ENCODE data around the gene PCAT7. TPM values are rescaled to one million over a fixed set of nuclear protein-coding genes. Genes with fewer than 3 reads are reported as not detected.

Gene PCAT7
- total RNA-seq, 2 experiments from 2014 or later: 1.8 to 2.5 TPM

DNA sequence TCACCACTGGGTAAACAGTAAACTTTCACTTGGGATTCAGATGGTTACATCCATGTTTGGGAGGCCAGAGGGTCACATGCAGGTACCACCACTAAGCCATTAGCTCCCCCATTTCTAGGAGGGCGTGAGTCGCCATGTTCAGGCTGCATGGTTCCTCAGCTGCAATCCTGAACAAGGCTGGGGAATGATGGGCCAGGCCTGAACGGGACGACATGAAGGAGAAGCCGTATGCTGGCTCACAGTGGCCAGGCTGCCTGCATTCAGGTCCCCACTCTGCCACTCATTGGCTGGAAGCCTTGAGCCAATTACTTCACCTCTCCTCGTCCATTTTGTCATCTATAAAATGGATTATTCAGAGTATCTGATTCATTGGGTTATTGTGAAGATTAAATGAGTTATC lies 47.8 kb downstream of the PCAT7 start:
- BruUV-seq (replicated peaks): no TSS peak

DNA sequence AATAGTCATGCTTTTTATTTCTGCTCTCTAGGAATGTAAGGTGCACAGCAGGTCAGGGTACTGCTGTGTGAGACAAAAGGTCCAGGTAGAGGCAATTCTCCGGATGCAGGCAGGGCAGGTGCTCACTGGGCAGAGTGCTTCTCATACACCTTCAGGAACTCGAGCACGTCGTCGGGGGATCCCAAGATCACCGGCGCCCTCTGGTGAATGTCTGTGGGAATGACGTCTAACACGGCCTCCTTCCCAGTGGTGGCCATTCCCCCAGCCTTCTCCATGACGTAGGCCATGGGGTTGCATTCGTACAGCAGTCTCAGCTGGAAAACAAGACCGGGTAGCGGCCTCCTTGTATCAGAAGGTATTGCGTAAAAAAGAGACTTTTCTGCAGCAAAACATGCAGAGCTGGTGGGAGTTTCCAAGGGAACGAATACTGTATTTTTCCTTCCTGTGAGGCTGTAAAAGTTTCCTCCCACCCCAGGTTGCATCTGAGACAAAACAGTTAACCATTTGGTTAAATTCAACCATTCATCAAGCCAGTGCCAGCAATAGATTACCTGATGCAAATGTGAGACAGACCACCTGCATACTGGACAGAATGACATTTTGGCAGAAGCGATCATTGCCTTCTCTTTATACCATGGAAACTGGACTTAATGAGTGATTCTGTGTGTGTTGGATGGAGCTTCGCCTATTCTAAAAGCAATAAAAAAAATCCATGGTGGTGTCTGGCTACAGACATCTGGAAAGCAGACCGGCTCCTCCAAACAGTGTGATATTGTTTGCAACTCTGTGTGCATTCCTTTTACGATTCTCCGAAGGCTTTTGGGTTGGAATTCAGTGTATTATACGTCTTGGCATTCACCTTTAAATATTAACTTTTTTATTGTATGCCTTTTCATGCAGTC lies 48.6 kb downstream of the PCAT7 start:
- Histone ChIP-seq H3K27ac (ENCODE audit: low read depth, low read length, poor library complexity, severe bottlenecking) (peak overlapping the region; percentile 93), H3K9me2 (ENCODE audit: insufficient read depth, low read length) (no peaks in the 10 kb centered on the region), H3K4me2 (ENCODE audit: low read length) (peak overlapping the region; percentile 81), H3K4me3 (ENCODE audit: low read depth, low read length, poor library complexity, severe bottlenecking) (peak overlapping the region; percentile 75), H3K79me2 (ENCODE audit: insufficient read depth, low read depth, low read length) (peaks cover 21% of the 10 kb centered on the region; the same call in 1 of the 2 replicates), H3K4me1 (ENCODE audit: insufficient read depth, low read length, poor library complexity, severe bottlenecking) (peaks cover 82% of the 10 kb centered on the region), H3K9me3 (ENCODE audit: low read length) (no peaks in the 10 kb centered on the region), H2AFZ (ENCODE audit: low read length) (no peak overlapping the region; the same call in 1 of the 2 replicates), H4K20me1 (ENCODE audit: insufficient read depth, low read length) (no peaks in the 10 kb centered on the region), H3K36me3 (ENCODE audit: insufficient read depth, low read length) (peaks cover 5% of the 10 kb centered on the region; the same call in 1 of the 2 replicates)
- TF ChIP-seq, protein P1, sequence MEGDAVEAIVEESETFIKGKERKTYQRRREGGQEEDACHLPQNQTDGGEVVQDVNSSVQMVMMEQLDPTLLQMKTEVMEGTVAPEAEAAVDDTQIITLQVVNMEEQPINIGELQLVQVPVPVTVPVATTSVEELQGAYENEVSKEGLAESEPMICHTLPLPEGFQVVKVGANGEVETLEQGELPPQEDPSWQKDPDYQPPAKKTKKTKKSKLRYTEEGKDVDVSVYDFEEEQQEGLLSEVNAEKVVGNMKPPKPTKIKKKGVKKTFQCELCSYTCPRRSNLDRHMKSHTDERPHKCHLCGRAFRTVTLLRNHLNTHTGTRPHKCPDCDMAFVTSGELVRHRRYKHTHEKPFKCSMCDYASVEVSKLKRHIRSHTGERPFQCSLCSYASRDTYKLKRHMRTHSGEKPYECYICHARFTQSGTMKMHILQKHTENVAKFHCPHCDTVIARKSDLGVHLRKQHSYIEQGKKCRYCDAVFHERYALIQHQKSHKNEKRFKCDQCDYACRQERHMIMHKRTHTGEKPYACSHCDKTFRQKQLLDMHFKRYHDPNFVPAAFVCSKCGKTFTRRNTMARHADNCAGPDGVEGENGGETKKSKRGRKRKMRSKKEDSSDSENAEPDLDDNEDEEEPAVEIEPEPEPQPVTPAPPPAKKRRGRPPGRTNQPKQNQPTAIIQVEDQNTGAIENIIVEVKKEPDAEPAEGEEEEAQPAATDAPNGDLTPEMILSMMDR (conservative IDR thresholded peaks at IDR 0.05; ENCODE audit: low read length): peak; percentile 83
- TF ChIP-seq EZH2phosphoT487 (IDR thresholded peaks at IDR 0.05; ENCODE audit: borderline replicate concordance, low read depth, low read length): no peak
- no TSS peak for BruUV-seq (replicated peaks)
- intact Hi-C loops (cut with micrococcal nuclease; ENCODE audit: unreplicated experiment): loop anchor here (1.0 kb wide), 1 partner anchor 49 kb away; no protein-coding TSS in a partner anchor
- DNase-seq (ENCODE audit: low spot score): peak; percentile 84
- POLR2A ChIA-PET: interaction anchor here (1.0 to 1.2 kb wide), 2 partner anchors 17 to 49 kb away, joined by 3 to 6 read pairs; partner anchors contain the start of gene PCAT7
- CTCF ChIA-PET (ENCODE audit: unreplicated experiment): interaction anchor here (1.0 kb wide), 1 partner anchor 20 kb away, joined by 3 read pairs; no protein-coding TSS in a partner anchor

More for the DNA sequence above, 47.8 kb downstream of the PCAT7 start:
- H2AFZ ChIP-seq (ENCODE audit: low read length): no peak overlapping the region
- no peak for DNase-seq (ENCODE audit: low spot score)
- H3K4me3 ChIP-seq (ENCODE audit: low read depth, low read length, poor library complexity, severe bottlenecking): no peak overlapping the region
- peaks cover 82% of the 10 kb centered on the region for H3K4me1 ChIP-seq (ENCODE audit: insufficient read depth, low read length, poor library complexity, severe bottlenecking)
- H3K9me2 ChIP-seq (ENCODE audit: insufficient read depth, low read length): no peaks in the 10 kb centered on the region
- H4K20me1 ChIP-seq (ENCODE audit: insufficient read depth, low read length): no peaks in the 10 kb centered on the region
- ChIA-PET POLR2A (interaction anchor here (0.7 kb wide), 1 partner anchor 552 kb away, joined by 7 read pairs; no protein-coding TSS in a partner anchor), CTCF (ENCODE audit: unreplicated experiment) (interaction anchor here (1.0 kb wide), 1 partner anchor 20 kb away, joined by 3 read pairs; no protein-coding TSS in a partner anchor)
- no peaks in the 10 kb centered on the region for H3K9me3 ChIP-seq (ENCODE audit: low read length)
- intact Hi-C loops (cut with micrococcal nuclease; ENCODE audit: unreplicated experiment): loop anchor here (1.0 kb wide), 1 partner anchor 48 kb away; no protein-coding TSS in a partner anchor
- peak overlapping the region; percentile 93 for H3K27ac ChIP-seq (ENCODE audit: low read depth, low read length, poor library complexity, severe bottlenecking)
- H3K79me2 ChIP-seq (ENCODE audit: insufficient read depth, low read depth, low read length): peaks cover 21% of the 10 kb centered on the region; the same call in 1 of the 2 replicates
- peaks cover 5% of the 10 kb centered on the region; the same call in 1 of the 2 replicates for H3K36me3 ChIP-seq (ENCODE audit: insufficient read depth, low read length)
- peak overlapping the region; percentile 81 for H3K4me2 ChIP-seq (ENCODE audit: low read length)
- TF ChIP-seq, protein P1 (conservative IDR thresholded peaks at IDR 0.05; ENCODE audit: low read length): no peak
- TF ChIP-seq EZH2phosphoT487 (IDR thresholded peaks at IDR 0.05; ENCODE audit: borderline replicate concordance, low read depth, low read length): no peak
